ENCODE results near the gene PGLYRP4.

DNA sequence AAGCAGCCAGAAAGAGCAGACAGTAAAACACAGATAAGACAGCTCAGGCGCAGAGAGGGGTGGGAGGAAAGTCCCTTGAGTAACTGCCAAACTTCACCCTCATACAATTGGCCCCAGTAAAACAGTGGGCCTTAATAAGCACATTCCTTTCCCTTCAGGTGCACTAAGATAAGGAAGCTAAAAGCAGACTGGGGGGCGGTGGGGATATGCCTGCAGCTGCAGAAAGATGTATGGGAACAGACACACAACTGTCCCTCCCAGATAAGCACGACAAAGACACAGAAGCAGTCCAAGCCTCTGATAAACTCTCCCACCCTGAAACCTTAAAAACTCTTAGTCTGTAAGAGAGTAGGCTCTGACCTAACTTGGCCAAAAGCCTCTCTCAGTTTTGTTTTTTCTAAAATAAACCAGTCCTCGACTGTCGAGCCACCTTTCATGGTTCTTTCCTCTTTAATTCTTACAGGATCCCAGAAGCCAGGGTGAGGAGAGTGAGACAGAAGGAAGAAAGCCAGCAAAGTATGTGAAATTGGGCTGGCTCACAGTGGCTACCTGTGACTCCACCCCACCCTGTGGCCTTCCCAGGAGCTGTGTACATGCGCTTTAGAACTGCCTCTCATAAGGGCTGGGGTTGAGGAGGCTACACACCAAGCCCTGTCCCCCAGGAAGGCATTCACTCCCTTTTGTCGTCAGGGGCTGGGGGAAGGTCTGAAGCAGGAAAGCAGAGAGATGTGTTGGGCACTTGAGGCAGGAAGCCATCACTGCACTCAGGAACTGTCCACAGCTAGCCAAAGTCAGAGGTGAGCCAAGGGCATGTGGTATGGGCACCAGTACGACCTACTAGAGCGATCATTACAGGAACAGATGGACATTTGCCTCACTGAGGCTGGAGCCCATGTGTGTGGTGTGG is 4.6 kb downstream of the PGLYRP4 start:
- TF ChIP-seq EZH2phosphoT487 (IDR thresholded peaks at IDR 0.05; ENCODE audit: low read length): no peak
- TF ChIP-seq, protein P1, sequence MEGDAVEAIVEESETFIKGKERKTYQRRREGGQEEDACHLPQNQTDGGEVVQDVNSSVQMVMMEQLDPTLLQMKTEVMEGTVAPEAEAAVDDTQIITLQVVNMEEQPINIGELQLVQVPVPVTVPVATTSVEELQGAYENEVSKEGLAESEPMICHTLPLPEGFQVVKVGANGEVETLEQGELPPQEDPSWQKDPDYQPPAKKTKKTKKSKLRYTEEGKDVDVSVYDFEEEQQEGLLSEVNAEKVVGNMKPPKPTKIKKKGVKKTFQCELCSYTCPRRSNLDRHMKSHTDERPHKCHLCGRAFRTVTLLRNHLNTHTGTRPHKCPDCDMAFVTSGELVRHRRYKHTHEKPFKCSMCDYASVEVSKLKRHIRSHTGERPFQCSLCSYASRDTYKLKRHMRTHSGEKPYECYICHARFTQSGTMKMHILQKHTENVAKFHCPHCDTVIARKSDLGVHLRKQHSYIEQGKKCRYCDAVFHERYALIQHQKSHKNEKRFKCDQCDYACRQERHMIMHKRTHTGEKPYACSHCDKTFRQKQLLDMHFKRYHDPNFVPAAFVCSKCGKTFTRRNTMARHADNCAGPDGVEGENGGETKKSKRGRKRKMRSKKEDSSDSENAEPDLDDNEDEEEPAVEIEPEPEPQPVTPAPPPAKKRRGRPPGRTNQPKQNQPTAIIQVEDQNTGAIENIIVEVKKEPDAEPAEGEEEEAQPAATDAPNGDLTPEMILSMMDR (IDR thresholded peaks at IDR 0.05; ENCODE audit: low read length): no peak
- no peak for TF ChIP-seq EZH2 (optimal IDR thresholded peaks at IDR 0.05; ENCODE audit: low read depth, low read length)
